Vagina (tissue), 2 donors: ENCODE data around the gene BCR.

Source experiments
- POLR2A ChIP-seq, 2 donors: fragments of 450-650 bp; IDR thresholded peaks; one replicate each; pipeline ENCODE4 v1.6.1; 2017; ENCODE audit warnings: antibody characterized with exemption in 2 of 2, mild to moderate bottlenecking in 2 of 2, moderate library complexity in 2 of 2
- POLR2AphosphoS5 ChIP-seq, 2 donors: sonication (generic); formaldehyde crosslinking; IDR thresholded peaks; one replicate each; pipeline ENCODE4 v1.9.0; 2017; ENCODE audit warnings: antibody characterized with exemption in 2 of 2, mild to moderate bottlenecking in 2 of 2, low read depth in 1 of 2; ENCODE audit not compliant: insufficient read depth in 1 of 2
- TF ChIP-seq, protein P1 (sequence below), 3 experiments: fragments of 450-650 bp in 2 of 3; fragments of 200-600 bp in 1 of 3; sonication (generic) in 1 of 3; IDR thresholded peaks; one replicate each; pipeline ENCODE4 v1.5.1; 2017 to 2019; ENCODE audit warnings: antibody characterized with exemption in 3 of 3, mild to moderate bottlenecking in 2 of 3, moderate library complexity in 2 of 3

DNA sequence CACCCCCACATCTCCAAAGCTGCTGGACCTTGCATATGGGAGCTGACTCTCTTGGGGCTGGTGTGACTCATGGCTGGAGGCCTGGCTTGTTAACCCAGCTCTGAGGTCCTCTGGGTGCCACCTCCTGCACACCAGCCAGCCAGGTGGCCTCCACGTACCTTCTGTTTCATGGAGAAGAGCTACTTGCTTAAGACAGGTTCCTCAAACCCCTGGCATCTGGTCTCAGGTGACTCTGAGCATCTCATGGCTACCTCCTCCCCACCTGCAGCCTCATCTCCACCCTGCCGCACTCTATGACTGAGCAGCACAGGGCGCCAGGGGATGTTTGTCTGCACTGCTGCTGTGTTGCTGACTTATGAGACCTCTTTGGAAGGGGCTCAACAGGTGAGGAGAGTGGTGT lies 55.7 kb downstream of the BCR start:
- TF ChIP-seq POLR2A (IDR thresholded peaks at IDR 0.05) (no peak), POLR2AphosphoS5 (IDR thresholded peaks at IDR 0.05; ENCODE audit: insufficient read depth in 1 of 2, low read depth in 1 of 2) (no peak)
- TF ChIP-seq, protein P1, sequence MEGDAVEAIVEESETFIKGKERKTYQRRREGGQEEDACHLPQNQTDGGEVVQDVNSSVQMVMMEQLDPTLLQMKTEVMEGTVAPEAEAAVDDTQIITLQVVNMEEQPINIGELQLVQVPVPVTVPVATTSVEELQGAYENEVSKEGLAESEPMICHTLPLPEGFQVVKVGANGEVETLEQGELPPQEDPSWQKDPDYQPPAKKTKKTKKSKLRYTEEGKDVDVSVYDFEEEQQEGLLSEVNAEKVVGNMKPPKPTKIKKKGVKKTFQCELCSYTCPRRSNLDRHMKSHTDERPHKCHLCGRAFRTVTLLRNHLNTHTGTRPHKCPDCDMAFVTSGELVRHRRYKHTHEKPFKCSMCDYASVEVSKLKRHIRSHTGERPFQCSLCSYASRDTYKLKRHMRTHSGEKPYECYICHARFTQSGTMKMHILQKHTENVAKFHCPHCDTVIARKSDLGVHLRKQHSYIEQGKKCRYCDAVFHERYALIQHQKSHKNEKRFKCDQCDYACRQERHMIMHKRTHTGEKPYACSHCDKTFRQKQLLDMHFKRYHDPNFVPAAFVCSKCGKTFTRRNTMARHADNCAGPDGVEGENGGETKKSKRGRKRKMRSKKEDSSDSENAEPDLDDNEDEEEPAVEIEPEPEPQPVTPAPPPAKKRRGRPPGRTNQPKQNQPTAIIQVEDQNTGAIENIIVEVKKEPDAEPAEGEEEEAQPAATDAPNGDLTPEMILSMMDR (IDR thresholded peaks at IDR 0.05), result no peak
